Testis (tissue), 2 donors: ENCODE measurements around the gene S1PR5.

ENCODE experiments used
- POLR2A ChIP-seq: fragments of 450-650 bp; IDR thresholded peaks from one replicate; pipeline ENCODE4 v1.6.1; 2017; ENCODE audit warnings: antibody characterized with exemption, mild to moderate bottlenecking, moderate library complexity
- TF ChIP-seq, protein P1 (sequence below), 3 experiments: fragments of 450-650 bp in 2 of 3; fragments of 200-600 bp in 1 of 3; sonication (generic) in 1 of 3; IDR thresholded peaks; one replicate each; pipeline ENCODE4 v1.5.1; 2016 to 2019; ENCODE audit warnings: antibody characterized with exemption in 3 of 3, mild to moderate bottlenecking in 2 of 3, moderate library complexity in 1 of 3

DNA sequence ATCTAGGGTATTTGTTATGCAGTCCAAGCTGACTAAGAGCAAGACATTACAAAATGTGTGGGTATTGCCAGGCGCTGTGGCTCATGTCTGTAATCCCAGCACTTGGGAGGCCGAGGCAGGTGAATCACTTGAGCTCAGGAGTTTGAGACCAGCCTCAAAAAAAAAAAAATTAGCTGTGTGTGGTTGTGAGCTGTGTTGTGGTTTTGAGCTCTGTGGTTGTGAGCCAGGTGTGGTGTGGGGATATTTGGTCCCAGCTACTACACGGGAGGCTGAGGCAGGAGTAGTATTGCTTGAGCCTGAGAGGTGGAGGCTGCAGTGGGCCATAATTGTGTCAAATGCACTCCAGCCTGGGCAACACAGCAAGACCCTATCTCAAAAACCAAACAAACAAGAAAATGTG lies 8.5 kb downstream of the S1PR5 start:
- TF ChIP-seq, protein P1, sequence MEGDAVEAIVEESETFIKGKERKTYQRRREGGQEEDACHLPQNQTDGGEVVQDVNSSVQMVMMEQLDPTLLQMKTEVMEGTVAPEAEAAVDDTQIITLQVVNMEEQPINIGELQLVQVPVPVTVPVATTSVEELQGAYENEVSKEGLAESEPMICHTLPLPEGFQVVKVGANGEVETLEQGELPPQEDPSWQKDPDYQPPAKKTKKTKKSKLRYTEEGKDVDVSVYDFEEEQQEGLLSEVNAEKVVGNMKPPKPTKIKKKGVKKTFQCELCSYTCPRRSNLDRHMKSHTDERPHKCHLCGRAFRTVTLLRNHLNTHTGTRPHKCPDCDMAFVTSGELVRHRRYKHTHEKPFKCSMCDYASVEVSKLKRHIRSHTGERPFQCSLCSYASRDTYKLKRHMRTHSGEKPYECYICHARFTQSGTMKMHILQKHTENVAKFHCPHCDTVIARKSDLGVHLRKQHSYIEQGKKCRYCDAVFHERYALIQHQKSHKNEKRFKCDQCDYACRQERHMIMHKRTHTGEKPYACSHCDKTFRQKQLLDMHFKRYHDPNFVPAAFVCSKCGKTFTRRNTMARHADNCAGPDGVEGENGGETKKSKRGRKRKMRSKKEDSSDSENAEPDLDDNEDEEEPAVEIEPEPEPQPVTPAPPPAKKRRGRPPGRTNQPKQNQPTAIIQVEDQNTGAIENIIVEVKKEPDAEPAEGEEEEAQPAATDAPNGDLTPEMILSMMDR (IDR thresholded peaks at IDR 0.05) = no peak
- no peak for TF ChIP-seq POLR2A
